PC-9 (cell line): ENCODE results near the gene UBE2E2. TPM values are rescaled to one million over a fixed set of nuclear protein-coding genes. Genes with fewer than 3 reads are reported as not detected.

Experiments used
- BruUV-seq: library from RNA; stranded (reverse); fragments of 400-500 nt; replicated peaks from 2 replicates; lab custom pipeline; 2021; lab: Mats Ljungman, UMichigan
- CTCF ChIA-PET: fragments of 300-600 bp; sonication (Branson Sonifier 250); formaldehyde crosslinking; loops from one replicate; lab custom pipeline; 2022; ENCODE audit warnings: antibody characterized with exemption; lab: Charles Lee
- POLR2A ChIA-PET: fragments of 300-600 bp; sonication (Branson Sonifier 250); formaldehyde crosslinking; loops from one replicate; lab custom pipeline; 2022; ENCODE audit warnings: antibody characterized with exemption; ENCODE audit not compliant: unreplicated experiment; lab: Charles Lee
- DNase-seq, 2 experiments: peaks; one replicate each; pipeline versions ENCODE4 v3.0.0 to v3.0.0-alpha.2; 2015 to 2022; ENCODE audit warnings: mixed read lengths in 1 of 2
- H2AFZ ChIP-seq: fragments of 200-600 bp; sonication (generic); 2 replicates; pipeline ENCODE4 v1.8.1; 2017; ENCODE audit warnings: antibody characterized with exemption
- H3F3A ChIP-seq: fragments of 200-600 bp; sonication (generic); 2 replicates; pipeline ENCODE4 v1.8.1; 2017; ENCODE audit warnings: antibody characterized with exemption, mild to moderate bottlenecking, low read depth; ENCODE audit not compliant: insufficient read depth
- H3K27ac ChIP-seq: fragments of 200-600 bp; sonication (generic); 2 replicates; pipeline ENCODE4 v1.6.1; 2016; ENCODE audit warnings: mixed run types
- H3K27me3 ChIP-seq: fragments of 200-600 bp; sonication (generic); 2 replicates; pipeline ENCODE4 v1.6.1; 2016; ENCODE audit warnings: low read depth, mixed run types; ENCODE audit not compliant: insufficient read depth
- H3K36me3 ChIP-seq: fragments of 200-600 bp; sonication (generic); 2 replicates; pipeline ENCODE4 v1.6.1; 2016; ENCODE audit warnings: low read depth, mixed run types
- H3K4me1 ChIP-seq: fragments of 200-600 bp; sonication (generic); replicated peaks from 2 replicates; pipeline ENCODE4 v1.6.1; 2016; ENCODE audit warnings: mixed run types; ENCODE audit not compliant: insufficient read depth
- H3K4me2 ChIP-seq: fragments of 200-600 bp; sonication (generic); 2 replicates; pipeline ENCODE4 v1.6.1; 2017; ENCODE audit warnings: mixed run types
- H3K4me3 ChIP-seq: fragments of 200-600 bp; sonication (generic); 2 replicates; pipeline ENCODE4 v1.6.1; 2016; ENCODE audit warnings: mixed run types
- H3K79me2 ChIP-seq: fragments of 200-600 bp; sonication (generic); 2 replicates; pipeline ENCODE4 v1.6.1; 2017; ENCODE audit warnings: low read depth, mixed run types
- H3K9me2 ChIP-seq: fragments of 200-600 bp; sonication (generic); 2 replicates; pipeline ENCODE4 v1.8.1; 2017; ENCODE audit warnings: mild to moderate bottlenecking; ENCODE audit not compliant: insufficient read depth
- H3K9me3 ChIP-seq: fragments of 200-600 bp; sonication (generic); 2 replicates; pipeline ENCODE4 v1.8.1; 2016; ENCODE audit warnings: low read depth; ENCODE audit not compliant: insufficient read depth
- H4K20me1 ChIP-seq: fragments of 200-600 bp; sonication (generic); 2 replicates; pipeline ENCODE4 v1.8.1; 2017; ENCODE audit not compliant: insufficient read depth
- CTCF ChIP-seq: fragments of 200-600 bp; sonication (generic); conservative IDR thresholded peaks from 2 replicates; pipeline ENCODE4 v1.6.1; 2017; ENCODE audit warnings: mixed run types, antibody characterized with exemption, mild to moderate bottlenecking, moderate library complexity
- EZH2 ChIP-seq: fragments of 200-600 bp; sonication (generic); IDR thresholded peaks from 2 replicates; pipeline ENCODE4 v1.8.0; 2017; ENCODE audit warnings: antibody characterized with exemption, low read depth
- intact Hi-C: fragments of 100-400 bp; cut with micrococcal nuclease; formaldehyde crosslinking; loops from one replicate; pipeline ENCODE4 v1.10.0; 2022; ENCODE audit not compliant: unreplicated experiment
- total RNA-seq: library from RNA; stranded (reverse); gene quantifications from 2 replicates; pipeline ENCODE4 v1.2.3, GENCODE V29; 2021

The UBE2E2 gene
- total RNA-seq, 1 experiment from 2014 or later, result 48.7 TPM

- H3F3A ChIP-seq, result peaks cover 9% of the 10 kb centered on the region
- no peaks in the 10 kb centered on the region for H3K36me3 ChIP-seq
- H3K4me1 ChIP-seq, result peaks cover 14% of the 10 kb centered on the region
- H3K4me2 ChIP-seq, result no peak overlapping the region
- ChIA-PET POLR2A (no interaction called here), CTCF (no interaction called here)
- no peak overlapping the region for H2AFZ ChIP-seq
- no peak for TF ChIP-seq EZH2
- no peak for TF ChIP-seq CTCF
- no peaks in the 10 kb centered on the region for H3K27me3 ChIP-seq
- H3K9me2 ChIP-seq, result no peaks in the 10 kb centered on the region
- intact Hi-C loops, result no loop called here
- H3K9me3 ChIP-seq, result no peaks in the 10 kb centered on the region
- BruUV-seq, result no TSS peak
- DNase-seq, result no peak
- no peaks in the 10 kb centered on the region for H3K79me2 ChIP-seq
- no peak overlapping the region for H3K4me3 ChIP-seq
- H4K20me1 ChIP-seq, result no peaks in the 10 kb centered on the region
- no peak overlapping the region for H3K27ac ChIP-seq
These were observed 430.3 kb downstream of the UBE2E2 start for GRCh38 chr3:23633261-23633960.

DNA sequence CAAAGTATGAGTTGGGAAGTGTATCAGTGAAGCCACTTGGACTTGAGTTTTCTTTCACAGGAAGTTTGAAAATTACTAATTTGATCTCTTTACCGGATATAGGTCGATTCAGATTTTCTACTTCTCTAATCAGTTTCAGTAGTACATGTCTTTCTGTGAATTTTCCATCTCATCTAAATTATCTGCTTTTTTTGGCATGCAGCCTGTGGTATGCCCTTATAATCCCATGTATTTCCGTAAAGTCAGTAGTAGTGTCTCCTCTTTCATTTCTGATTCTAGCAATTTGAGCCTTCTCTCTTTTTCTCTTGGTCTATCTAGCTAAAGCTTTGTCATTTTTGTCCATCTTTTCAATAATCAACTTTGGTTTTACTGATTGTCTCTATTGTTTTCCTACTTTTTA is 434.2 kb downstream of the UBE2E2 start:
- POLR2A ChIA-PET, result no interaction called here
- no peak for TF ChIP-seq EZH2
- no peak for TF ChIP-seq CTCF
- no peaks in the 10 kb centered on the region for H3K9me3 ChIP-seq
- H3K27ac ChIP-seq, result no peak overlapping the region
- no TSS peak for BruUV-seq
- no peaks in the 10 kb centered on the region for H3K4me1 ChIP-seq
- no peak for DNase-seq
- no peak overlapping the region for H3K4me3 ChIP-seq
- no peaks in the 10 kb centered on the region for H3K36me3 ChIP-seq
- H3K27me3 ChIP-seq, result no peaks in the 10 kb centered on the region
- H3F3A ChIP-seq, result no peaks in the 10 kb centered on the region
- H3K4me2 ChIP-seq, result no peak overlapping the region
- no peak overlapping the region for H2AFZ ChIP-seq
- H3K9me2 ChIP-seq, result no peaks in the 10 kb centered on the region
- no peaks in the 10 kb centered on the region for H3K79me2 ChIP-seq
- intact Hi-C loops, result no loop called here
- CTCF ChIA-PET, result no interaction called here
- no peaks in the 10 kb centered on the region for H4K20me1 ChIP-seq

GRCh38 chr3:23640471-23641146 is 437.5 kb downstream of the UBE2E2 start:
- Histone ChIP-seq H3K4me3 (no peak overlapping the region), H3K36me3 (no peaks in the 10 kb centered on the region), H3K9me3 (no peaks in the 10 kb centered on the region), H2AFZ (no peak overlapping the region), H3F3A (no peaks in the 10 kb centered on the region), H3K9me2 (no peaks in the 10 kb centered on the region), H3K4me1 (no peaks in the 10 kb centered on the region), H3K27ac (no peak overlapping the region), H3K4me2 (no peak overlapping the region), H3K79me2 (no peaks in the 10 kb centered on the region), H3K27me3 (no peaks in the 10 kb centered on the region), H4K20me1 (no peaks in the 10 kb centered on the region)
- ChIA-PET CTCF (no interaction called here), POLR2A (no interaction called here)
- intact Hi-C loops, result loop anchor here (1.0 kb wide), 1 partner anchor 11 kb away; no protein-coding TSS in a partner anchor
- BruUV-seq, result no TSS peak
- no peak for TF ChIP-seq CTCF
- no peak for TF ChIP-seq EZH2
- no peak for DNase-seq
